T-helper 1 cell (primary cell): Measurements from ENCODE around the gene CBY3.
"Not testable (repeated sequence)": the region's sequence is repeated elsewhere in the genome, so short reads cannot be mapped to it uniquely, and the experiment has no call there.

Experiments used
- DNase-seq, 5 donors: peaks; one replicate each; pipeline ENCODE4 v3.0.0-alpha.2; 2012 to 2020
- total RNA-seq, 4 donors: gene quantifications; one replicate each; lab custom pipeline; 2026; lab: John Stamatoyannopoulos, UW

CBY3 gene
- total RNA-seq = 0 to 0.46 (median 0.06) reads per million in 4 donors

DNA sequence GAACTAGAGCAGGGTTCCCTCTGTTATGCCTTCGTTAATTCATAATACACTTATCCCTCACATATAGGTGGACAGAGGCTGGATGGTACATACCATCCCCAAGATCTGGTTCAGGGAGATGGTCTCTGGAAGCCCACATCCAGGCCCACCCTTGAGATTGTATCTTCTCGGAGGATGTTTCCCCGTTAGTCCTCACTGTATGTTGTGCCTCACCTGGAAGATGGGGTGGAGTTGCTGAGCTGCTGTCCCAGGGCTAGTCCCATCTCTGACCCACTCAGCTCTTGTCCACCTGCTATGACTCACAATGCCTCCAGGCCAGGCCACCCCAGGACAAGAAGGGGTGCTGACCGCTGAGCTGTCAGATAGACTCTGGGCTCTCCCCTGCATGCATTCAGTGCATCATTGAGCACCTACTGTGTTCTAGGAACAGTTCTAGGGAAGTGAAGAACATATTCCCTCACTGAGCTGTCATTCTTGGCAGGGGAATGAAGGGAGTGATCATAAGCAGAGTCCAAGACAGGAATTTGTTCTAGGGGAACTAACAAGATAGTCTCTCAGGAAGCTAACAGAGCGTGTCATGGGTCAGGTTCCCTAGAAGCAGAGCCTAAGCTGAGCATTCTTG, at the start of gene CBY3:
TSS of gene CBY3 (minus strand) at position 255 of the 622 bp plus-strand sequence. CDS start at position 139, 116 bp downstream.
- DNase-seq = no peak

DNA sequence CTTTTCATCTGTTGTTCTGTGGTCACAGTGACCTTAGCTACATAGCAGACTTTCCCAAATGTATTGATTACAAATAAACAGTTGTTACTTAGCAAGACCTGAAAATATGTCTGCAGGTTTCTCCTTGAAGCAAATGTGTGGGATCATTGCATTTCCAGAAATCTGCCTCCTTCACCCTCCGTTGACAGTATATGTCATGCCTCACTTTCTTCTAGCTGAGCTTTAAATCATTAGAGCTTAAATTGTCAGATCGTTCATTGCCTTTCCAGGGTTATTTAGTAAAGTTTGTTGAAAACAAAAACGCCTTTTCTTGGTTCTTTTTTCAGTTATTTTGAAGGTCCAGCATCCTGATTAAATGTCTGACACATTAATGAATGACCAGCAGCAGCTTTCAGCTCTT, 49.5 kb upstream of the CBY3 start:
- DNase-seq = no peak

DNA sequence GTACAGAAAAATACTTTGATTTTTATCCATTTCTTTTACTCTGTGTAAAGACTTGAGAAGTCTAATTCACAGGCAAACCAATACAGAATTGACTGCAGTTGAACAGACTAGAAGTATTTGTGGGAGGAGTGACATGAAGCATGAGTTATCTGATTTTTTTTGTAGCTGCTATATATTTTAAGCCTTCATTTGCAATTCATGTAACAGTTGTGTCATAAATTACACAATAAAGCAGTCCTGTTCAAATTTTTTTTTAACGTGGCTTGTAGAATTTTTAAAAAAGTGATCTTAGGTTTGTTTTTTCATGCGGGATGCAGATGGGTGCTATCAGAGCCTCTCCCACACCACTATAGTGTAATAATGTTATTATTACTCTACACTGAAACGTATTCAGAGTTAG, 48.9 kb upstream of the CBY3 start:
- no peak for DNase-seq

DNA sequence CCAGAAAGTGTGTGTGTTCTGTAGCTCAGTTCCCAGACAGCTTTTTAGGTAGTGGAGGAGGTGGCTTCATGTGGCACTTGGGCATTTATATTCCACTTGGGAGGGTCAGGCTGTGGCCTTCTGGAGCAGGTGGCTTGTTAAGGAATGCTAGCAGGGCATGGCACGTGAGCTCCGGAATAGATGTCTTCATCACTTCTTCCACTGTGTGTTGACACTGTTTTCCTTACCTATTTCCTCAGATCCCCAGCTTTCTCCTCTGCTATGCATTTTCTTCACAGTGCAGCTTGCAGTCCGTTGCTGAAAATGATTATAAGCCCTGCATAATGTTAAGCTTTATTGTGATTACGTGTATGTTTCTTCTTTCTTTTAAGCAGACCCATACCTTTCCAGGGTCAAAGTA, 48.5 kb upstream of the CBY3 start:
- DNase-seq = no peak

DNA sequence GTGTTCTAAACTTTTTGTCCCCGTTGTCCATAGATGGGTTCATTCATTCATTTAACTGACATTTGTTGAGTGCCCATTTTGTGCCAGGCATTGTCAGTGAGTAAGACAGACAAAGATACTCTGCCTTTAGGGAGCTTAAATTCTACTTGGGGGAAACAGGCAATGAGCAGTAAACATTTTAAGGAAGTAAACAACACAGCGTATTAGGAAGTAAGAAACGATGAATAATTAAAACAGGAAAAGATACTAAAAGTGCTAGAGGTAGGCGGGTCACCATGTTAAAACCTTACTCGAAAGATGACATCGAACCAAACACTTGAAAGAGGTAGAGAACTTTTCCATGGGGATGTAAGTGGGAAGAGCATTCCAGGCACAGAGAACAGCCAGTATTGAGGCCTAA, 46.3 kb upstream of the CBY3 start:
- no peak for DNase-seq

DNA sequence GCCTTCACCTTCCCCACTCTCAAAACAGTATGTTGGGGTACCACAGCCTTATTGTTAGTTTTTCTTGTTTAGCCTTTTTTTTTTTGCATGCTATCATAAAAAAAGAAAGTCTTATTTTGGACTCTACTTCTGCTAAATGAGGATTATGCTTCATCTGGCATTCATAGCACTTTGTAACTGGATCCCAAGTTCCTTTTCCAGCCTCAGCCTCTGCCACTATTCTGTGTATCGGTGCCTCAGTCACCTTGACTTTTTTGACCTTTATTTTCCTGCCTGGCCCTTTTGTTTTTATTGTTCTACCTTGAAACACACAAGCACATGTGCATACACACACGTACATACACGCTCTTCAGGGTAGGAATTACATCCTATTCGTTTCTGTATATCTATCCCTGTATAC, 43.3 kb upstream of the CBY3 start:
- no peak for DNase-seq

DNA sequence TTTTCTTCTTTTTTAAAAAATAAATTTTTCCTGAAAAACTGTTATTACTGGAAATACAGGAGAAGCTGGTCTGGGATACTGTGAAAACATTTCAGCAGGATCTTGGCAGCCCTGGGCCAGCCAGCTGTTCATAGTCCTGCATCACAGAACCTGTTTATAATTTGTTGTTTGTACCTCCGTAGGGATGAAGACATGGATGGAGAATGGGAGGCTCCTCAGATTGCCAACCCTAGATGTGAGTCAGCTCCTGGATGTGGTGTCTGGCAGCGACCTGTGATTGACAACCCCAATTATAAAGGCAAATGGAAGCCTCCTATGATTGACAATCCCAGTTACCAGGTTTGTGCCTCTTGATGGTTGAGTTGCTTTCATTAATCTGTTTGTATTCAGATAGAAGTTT, 39.4 kb upstream of the CBY3 start:
- no peak for DNase-seq

DNA sequence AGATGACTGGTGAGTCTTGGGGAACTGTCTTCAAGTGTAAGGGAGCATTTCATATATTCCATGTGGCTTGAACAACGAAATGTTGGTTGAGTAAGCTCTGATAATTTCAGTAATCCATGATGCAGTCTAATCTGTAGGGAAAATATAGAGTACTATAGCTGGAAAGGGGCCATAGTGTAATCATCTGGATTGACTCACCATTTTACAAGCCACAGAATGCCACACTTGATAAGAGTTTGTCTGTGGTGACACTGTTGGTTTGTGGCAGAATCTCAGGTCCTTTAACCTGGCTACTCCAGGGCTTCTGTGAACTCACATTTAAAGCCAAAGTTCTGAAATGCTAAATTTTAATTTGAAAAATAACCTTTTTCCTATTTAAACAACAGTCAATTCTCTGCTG, 35.5 kb upstream of the CBY3 start:
- no peak for DNase-seq

DNA sequence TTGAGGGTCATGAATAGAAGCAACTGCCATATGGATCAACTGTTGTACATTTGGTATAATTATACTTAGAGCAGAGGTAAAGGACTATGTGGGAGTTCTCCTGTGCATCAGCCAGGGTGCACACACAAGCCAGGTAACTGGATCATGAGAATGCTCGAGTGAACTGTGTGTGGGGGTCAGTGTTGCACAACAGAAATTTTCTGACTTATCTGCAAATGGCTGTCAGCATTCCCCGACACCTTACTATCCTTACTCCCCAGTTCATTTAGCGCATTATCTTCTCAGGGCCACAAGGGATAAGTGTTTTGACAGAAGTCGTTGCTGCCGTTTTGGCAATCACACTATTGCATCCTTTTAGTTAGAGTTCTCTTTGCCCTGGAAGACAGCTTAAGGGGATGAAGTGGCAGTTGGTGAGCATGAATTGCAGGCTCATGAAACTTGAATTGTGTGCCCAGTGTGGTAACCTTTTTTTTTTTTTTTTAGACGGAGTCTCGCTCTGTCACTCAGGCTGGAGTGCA, 19.6 kb upstream of the CBY3 start:
- no peak for DNase-seq

DNA sequence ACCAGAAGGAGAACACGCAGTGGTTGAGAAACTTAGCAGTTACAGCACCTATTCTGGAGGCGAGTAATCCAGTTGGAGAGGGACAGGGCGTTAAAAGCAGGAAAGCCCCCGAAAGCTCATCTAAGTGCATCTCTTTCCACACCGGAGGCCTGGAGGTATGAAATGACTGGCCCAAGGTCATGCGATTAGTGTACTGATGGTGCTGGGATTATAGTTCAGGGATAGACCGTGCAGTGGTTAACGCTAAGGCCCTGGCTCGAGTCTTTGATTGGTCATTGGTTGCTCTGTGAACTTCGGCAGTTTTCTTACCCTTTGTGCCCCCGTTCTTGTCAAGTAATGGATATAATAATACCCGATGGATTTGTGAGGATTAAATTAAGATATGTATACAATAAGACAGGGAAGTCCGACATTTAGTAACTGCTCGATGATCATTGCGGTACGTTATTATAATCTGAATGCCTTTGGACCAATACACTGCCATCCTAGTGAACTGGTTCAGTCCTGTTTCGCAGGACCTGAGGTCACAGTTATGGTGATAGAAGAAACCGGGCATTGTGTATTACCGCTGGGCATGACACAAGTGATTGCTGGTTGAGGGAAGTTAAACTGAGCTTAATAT, 18.9 kb upstream of the CBY3 start:
- DNase-seq = peak in 1 of 5 donors; percentile 64

DNA sequence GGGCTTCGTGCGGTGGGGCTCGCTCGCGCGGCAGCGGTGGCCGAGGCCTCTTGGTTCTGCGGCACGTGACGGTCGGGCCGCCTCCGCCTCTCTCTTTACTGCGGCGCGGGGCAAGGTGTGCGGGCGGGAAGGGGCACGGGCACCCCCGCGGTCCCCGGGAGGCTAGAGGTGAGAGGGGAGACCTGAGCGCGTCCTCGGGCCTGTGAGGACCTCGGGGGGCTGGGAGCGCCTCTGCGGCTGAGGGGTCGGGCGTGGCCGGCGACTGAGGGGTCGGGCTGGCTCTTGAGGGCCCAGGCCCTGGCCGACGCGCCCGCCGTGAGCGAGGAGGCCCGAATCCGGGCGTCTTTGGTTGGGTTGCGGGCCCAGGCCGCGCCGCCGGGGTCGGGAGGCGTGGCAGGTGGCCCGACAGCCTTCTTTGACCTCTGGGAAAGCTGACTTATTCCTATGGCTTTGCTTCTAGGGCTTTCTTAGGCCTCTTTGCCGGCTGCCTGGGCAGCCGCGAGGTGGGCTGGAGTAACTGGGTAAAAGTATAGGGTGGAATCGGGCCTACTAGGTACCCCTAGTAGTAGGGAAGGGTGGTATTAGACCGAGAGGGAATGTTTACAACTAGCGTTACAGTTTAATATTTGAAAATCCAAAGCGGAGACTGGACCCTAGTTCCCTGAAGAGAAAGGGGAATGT, 18.2 kb upstream of the CBY3 start, which contains the start of gene CANX:
TSS of gene CANX (plus strand) at position 33 of the 681 bp plus-strand sequence. CDS start 6,715 bp downstream, outside the sequence.
- no peak for DNase-seq

DNA sequence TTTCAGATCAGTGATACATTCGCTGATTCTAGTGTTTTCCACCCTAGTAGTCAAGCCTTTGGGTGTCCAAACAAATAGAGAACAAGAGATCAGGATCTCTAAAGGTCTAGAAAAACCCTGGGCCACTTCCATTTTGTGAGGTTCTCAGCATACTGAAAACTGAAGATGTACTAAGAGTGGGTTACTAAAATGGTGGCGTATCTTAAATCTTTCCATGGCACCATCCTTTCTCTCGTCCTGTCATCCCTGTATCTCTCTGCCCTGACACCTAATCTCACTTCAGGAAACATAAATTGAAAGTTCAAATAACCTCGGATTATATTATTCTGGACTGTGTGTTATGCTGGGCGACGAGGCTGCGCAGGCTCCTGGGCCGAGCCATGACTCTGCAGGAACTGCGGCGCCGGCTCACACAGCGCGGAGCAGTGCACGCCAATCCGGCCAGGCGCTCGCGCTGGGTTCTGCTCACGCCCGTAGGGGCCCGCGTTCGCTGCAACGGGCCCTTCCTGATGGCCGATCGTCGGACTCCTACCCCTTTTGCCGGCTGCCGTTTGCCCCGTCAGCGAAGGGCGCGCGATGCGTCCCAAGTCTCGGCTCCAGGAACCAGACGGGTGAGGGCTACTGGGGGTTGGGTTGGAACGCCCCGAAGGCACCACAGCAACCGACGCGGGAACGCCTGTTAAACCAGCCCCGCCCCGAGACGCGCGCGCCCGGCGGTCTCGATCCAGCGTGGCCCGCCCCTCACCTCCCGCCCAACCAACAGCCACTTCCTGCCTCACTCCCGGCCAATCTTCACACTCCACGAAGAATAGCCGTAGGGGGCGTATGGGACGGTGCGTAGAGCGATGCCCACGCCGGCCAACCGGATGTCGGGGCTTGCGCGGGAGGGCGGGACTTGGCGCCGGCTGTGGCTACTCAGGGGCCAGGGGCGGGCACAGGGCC, 17.4 kb upstream of the CBY3 start:
- DNase-seq = peak; percentile 97 to 100 (median 98)

DNA sequence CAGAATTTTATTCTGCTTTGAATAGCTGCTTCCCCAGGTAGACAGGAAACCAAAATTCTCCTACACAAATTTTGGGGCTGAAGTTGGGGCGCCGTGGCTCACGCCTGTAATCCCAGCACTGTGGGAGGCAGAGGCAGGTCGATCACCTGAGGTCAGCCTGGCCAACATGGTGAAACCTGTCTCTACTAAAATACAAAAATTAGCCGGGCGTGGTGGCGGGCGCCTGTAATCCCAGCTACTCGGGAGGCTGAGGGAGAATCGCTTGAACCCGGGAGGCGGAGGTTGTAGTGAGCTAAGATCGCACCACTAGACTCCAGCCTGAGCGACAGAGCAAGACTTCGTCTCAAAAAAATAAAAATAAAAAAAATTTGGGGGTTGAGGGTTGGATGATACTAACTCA, 16.7 kb upstream of the CBY3 start:
- DNase-seq = not testable (repeated sequence)

DNA sequence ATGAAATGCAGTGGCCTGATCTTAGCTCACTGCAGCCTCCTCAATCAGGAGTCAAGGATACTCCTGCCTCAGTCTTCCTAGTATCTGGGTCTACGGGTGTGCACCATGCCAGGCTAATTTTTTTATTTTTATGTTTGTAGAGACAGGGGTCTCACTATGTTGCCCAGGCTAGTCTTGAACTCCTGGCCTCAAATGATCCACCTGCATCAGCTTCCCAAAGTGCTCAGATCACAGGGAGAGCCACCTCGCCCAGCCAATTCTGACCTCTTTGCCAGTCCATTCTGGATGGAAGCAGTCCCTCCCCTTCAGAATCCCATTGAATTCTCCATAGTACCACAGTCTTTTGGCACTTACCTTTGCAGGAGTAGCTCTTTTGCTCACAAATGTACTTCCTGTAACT, 16.3 kb upstream of the CBY3 start:
- DNase-seq = no peak

DNA sequence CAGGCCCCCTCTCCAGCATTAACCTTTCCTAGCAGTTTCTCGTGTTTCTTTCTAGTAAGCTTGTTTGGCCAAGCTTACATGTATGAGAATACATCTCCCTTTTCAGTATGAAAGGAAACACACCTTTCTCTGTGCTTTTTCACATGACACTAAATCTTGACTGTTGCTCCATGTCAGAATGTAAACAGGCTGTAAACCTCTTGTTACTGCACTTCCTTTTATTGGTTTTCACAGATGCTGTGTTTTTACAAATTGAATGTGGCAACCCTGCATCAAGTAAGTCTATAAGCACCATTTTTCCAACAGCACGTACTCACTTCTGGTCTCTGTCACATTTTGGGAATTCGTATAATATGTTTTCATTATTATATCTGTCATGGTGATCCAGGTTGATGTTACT, 15.8 kb upstream of the CBY3 start:
- DNase-seq = no peak

DNA sequence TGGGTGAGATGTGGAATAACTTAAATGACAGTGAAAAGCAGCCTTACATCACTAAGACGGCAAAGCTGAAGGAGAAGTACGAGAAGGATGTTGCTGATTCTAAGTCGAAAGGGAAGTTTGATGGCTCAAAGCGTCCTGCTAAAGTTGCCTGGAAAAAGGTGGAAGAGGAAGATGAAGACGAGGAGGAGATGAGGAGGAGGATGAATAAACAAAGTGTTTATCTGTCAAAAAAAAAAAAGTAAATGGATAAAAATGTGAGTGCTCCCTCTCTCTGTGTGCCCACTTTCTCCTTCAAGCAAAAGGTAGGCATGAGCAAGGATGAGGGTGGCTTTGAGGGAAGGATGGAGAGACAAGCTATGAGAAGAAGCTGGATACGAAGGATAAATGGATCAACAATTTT, 13.7 kb upstream of the CBY3 start:
- DNase-seq = no peak

DNA sequence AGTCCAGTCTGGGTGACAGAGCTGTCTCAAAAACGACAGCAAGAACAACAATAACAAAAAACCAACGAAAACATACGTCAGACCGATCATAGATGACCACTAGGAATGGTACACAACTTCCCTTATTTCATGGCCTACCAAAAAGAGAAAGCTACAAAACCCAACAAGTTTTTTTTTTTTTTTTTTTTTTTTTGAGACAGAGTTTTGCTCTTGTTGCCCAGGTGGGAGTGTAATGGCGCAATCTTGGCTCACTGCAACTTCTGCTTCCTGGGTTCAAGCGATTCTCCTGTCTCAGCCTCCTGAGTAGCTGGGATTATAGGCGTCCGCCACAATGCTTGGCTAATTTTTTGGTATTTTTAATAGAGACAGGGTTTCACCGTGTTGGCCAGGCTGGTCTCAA, 8.4 kb upstream of the CBY3 start:
- DNase-seq = not testable (repeated sequence)

DNA sequence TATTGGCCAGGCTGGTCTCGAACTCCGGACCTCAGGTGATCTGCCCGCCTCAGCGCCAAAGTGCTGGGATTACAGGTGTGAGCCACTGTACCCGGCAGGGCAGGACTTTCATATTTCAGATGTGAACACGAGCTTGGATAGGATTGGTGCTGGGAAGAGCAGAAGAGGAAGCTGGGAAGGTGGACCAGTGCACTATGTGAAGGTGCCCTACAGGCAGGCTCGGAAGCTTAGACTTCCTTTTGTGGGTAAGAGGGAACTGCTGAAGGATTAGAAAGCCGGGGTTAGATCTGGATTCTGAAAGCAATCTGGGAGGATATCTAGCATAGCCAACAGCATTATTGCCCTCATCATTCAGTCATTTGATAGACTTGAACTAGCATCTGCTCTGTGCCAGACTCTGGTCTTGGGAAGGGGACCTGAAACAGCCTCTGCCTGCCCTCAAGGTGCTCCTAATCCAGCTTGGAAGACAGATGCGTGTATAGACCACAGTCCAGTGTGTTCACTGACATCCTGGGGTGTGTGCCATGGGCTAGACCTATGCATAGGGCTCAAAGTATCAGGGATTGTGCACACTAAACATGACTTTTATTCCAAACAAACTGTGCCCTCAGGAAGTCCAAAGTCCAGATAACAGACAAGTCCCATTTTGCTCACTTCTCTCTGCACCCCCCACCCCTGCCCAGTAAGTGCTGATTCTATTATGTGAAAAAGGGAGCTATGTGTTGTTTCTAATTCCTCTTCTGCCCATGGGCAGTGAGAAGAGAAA, 637 bp downstream of the CBY3 start:
- DNase-seq = no peak

DNA sequence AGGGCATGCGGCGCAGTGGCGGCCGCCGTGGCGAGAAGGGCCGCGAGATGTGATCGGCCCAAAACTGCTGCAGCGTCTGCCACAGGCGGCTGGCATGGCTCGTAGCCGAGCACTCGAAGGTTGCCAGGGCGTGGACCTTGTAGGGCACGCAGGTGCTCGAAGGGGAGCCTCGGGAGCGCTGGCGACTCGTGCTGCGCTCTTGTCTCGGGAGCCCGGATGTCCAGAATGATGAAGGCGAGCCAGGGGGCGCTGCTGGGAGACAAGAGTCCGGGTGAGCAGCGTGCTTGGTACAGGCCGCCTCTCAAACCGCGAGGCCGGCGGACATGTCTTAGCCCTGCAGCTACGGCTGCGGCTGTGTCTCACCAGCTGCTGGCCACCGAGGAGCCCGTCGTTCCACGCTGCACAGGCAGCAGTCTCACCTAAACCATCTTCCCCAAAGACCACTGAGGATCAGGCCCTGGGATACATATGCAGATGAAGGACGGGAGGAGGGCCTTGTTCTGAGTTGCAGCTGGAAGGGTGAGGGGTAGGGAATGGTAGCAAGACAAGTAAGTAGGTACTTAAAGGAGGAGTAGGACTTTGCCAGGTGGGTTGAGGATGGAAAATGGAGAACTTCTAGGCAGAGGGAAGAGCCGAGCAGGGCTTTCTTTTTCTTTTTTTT, 1.7 kb downstream of the CBY3 start:
- DNase-seq = peak; percentile 45 to 78 (median 59)

DNA sequence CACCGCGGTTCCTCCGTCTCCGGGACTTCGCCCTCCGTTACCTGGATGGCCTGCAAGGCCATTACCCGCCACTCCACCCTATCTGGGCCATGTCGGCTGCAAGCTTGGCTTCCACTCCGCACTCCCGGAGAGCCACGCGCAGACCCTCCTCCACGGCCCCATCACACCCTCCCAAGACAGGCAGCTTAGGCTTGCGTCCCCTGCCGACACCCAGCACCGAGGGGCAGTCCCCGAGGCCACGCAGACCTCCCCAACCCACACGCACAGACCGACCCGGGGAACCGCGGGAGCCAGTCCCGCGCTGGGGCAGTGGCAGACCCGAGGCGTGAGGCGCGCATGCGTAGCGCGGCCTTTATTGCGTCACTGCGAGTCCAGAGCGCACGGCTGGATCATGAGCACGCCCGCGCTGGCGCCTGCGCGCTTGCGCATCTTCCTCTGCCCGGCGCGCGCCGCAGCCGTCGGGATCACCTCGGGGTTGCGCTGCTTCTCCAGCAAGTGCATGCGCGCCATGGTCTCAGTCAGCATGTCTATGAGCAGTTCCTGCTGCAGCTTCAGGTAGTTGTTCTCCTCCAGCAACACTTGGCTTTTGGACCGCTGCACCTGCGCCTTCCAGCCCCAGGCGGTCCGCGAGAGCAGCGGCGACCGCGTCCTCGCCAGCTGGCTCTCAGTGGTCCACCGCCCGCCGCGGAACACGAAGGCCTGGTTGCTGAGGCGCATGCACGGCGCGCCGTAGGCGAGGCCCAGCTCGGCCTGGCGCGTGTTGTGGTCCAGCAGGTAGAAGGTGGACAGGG, 2.4 kb downstream of the CBY3 start:
- peak; percentile 88 to 97 (median 88) for DNase-seq
